ENCODE measurements around the gene P4HA1. TPM values are rescaled to one million over a fixed set of nuclear protein-coding genes. Genes with fewer than 3 reads are reported as not detected.

P4HA1 gene
- total and polyA plus RNA-seq, 9 of the 15 experiments (the other 6 are each of a cell fraction or from before 2014, with no cell fraction given), result 20.2 to 177 (median 28.6) TPM

- TF ChIP-seq CHD7 (IDR thresholded peaks at IDR 0.05; ENCODE audit: low read depth, low read length) (no peak), ZKSCAN8 (CRISPR knock-in tag; IDR thresholded peaks at IDR 0.05) (no peak), MYNN (IDR thresholded peaks at IDR 0.05) (peak; percentile 65; the same call in 1 of the 2 replicates), MYNN (CRISPR knock-in tag; IDR thresholded peaks at IDR 0.05) (no peak), SMARCB1 (IDR thresholded peaks at IDR 0.05; ENCODE audit: insufficient read length, low read depth) (no peak), BCL6 (CRISPR knock-in tag; IDR thresholded peaks at IDR 0.05) (no peak), RBM34 (IDR thresholded peaks at IDR 0.05; ENCODE audit: borderline replicate concordance, insufficient read depth, low read length) (no peak), MECOM (CRISPR knock-in tag; IDR thresholded peaks at IDR 0.05) (0 out of 2 replicates have a peak, but pooled peaks have one; percentile 45), ZNF197 (CRISPR knock-in tag; IDR thresholded peaks at IDR 0.05; ENCODE audit: low read depth) (no peak)
- TF ChIP-seq, protein P1, sequence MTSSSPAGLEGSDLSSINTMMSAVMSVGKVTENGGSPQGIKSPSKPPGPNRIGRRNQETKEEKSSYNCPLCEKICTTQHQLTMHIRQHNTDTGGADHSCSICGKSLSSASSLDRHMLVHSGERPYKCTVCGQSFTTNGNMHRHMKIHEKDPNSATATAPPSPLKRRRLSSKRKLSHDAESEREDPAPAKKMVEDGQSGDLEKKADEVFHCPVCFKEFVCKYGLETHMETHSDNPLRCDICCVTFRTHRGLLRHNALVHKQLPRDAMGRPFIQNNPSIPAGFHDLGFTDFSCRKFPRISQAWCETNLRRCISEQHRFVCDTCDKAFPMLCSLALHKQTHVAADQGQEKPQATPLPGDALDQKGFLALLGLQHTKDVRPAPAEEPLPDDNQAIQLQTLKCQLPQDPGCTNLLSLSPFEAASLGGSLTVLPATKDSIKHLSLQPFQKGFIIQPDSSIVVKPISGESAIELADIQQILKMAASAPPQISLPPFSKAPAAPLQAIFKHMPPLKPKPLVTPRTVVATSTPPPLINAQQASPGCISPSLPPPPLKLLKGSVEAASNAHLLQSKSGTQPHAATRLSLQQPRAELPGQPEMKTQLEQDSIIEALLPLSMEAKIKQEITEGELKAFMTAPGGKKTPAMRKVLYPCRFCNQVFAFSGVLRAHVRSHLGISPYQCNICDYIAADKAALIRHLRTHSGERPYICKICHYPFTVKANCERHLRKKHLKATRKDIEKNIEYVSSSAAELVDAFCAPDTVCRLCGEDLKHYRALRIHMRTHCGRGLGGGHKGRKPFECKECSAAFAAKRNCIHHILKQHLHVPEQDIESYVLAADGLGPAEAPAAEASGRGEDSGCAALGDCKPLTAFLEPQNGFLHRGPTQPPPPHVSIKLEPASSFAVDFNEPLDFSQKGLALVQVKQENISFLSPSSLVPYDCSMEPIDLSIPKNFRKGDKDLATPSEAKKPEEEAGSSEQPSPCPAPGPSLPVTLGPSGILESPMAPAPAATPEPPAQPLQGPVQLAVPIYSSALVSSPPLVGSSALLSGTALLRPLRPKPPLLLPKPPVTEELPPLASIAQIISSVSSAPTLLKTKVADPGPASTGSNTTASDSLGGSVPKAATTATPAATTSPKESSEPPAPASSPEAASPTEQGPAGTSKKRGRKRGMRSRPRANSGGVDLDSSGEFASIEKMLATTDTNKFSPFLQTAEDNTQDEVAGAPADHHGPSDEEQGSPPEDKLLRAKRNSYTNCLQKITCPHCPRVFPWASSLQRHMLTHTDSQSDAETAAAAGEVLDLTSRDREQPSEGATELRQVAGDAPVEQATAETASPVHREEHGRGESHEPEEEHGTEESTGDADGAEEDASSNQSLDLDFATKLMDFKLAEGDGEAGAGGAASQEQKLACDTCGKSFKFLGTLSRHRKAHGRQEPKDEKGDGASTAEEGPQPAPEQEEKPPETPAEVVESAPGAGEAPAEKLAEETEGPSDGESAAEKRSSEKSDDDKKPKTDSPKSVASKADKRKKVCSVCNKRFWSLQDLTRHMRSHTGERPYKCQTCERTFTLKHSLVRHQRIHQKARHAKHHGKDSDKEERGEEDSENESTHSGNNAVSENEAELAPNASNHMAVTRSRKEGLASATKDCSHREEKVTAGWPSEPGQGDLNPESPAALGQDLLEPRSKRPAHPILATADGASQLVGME (CRISPR knock-in tag; IDR thresholded peaks at IDR 0.05), result peak; percentile 75; the same call in 1 of the 2 replicates
Observed at GRCh38 chr10:73096449-73097304, at the start of gene P4HA1 (continued).
